Thyroid gland (tissue), 4 donors: ENCODE measurements around the gene HS6ST3.

Experiments used
- CTCF ChIP-seq, 6 experiments: fragments of 200-600 bp in 3 of 6; fragments of 450-650 bp in 3 of 6; sonication (generic) in 3 of 6; IDR thresholded peaks; one replicate each; pipeline ENCODE4 v1.5.1; 2016 to 2019; ENCODE audit warnings: antibody characterized with exemption in 6 of 6, mild to moderate bottlenecking in 2 of 6, inconsistent platforms in 1 of 6, moderate library complexity in 1 of 6
- POLR2A ChIP-seq, 2 donors: fragments of 450-650 bp; IDR thresholded peaks; one replicate each; pipeline ENCODE4 v1.6.1; 2017; ENCODE audit warnings: antibody characterized with exemption in 2 of 2, mild to moderate bottlenecking in 2 of 2, moderate library complexity in 1 of 2

- TF ChIP-seq CTCF (IDR thresholded peaks at IDR 0.05) (no peak), POLR2A (IDR thresholded peaks at IDR 0.05) (no peak)
Observed at GRCh38 chr13:96710166-96710862, 620.4 kb downstream of the HS6ST3 start.
